ENCODE data around the gene TMEM215.

- TF ChIP-seq CTCF (IDR thresholded peaks at IDR 0.05) = no peak
- no peak for TF ChIP-seq POLR2A (IDR thresholded peaks at IDR 0.05)
Measured at GRCh38 chr9:32738501-32739172, 44.7 kb upstream of the TMEM215 start.
